Bronchial epithelial cell (primary cell): ENCODE data around the gene ZMYND19. TPM values are rescaled to one million over a fixed set of nuclear protein-coding genes. Genes with fewer than 3 reads are reported as not detected.
A peak's percentile ranks its signal among the peaks of the same experiment; 100 is the strongest.
"Not testable (repeated sequence)": the region's sequence is repeated elsewhere in the genome, so short reads cannot be mapped to it uniquely, and the experiment has no call there.

ENCODE experiments used
- DNase-seq: peaks from one replicate; pipeline ENCODE4 v3.0.0-alpha.2; 2010; ENCODE audit warnings: low read depth
- FAIRE-seq: peaks from 2 replicates; lab custom pipeline; 2011; peaks lifted over from hg19 to GRCh38; lab: Jason Lieb, UNC
- H3K27me3 ChIP-seq: 2 replicates; pipeline ENCODE4 v1.5.1; 2011; ENCODE audit warnings: low read length; ENCODE audit not compliant: control insufficient read depth, insufficient read depth
- H3K36me3 ChIP-seq: 2 replicates; pipeline ENCODE4 v1.5.1; 2011; ENCODE audit warnings: low read length; ENCODE audit not compliant: control insufficient read depth, insufficient read depth
- H3K4me3 ChIP-seq: 2 replicates; pipeline ENCODE4 v1.5.1; 2011; ENCODE audit warnings: mild to moderate bottlenecking, low read depth, low read length, control low read depth
- CTCF ChIP-seq: IDR thresholded peaks from 2 replicates; pipeline ENCODE4 v1.5.1; 2011; ENCODE audit warnings: mild to moderate bottlenecking, moderate library complexity, low read length, control low read depth, inconsistent platforms; ENCODE audit not compliant: insufficient read depth, severe bottlenecking
- total RNA-seq: library from RNA; depleted of rRNA; stranded (reverse); fragments of >200 nt; gene quantifications from 2 replicates; pipeline ENCODE4 v1.2.1, GENCODE V29; 2014

Gene ZMYND19
- total RNA-seq, 1 donor from 2014 or later, result 34.2 TPM

GRCh38 chr9:137552022-137552768 is 38.1 kb downstream of the ZMYND19 start:
- no peaks in the 10 kb centered on the region for H3K27me3 ChIP-seq

GRCh38 chr9:137551264-137552021 is 38.9 kb downstream of the ZMYND19 start, which contains the start of gene MRPL41:
Gene MRPL41, plus strand, starts transcription at chr9:137551879. Its CDS starts 203 bp downstream, at chr9:137552082.
- Histone ChIP-seq H3K36me3 (peaks cover 6% of the 10 kb centered on the region), H3K27me3 (no peaks in the 10 kb centered on the region), H3K4me3 (peak within 1 kb of the TSS; percentile 84)
- peak; percentile 51 for TF ChIP-seq CTCF
- FAIRE-seq (no peak), DNase-seq (peak; percentile 66)

More at GRCh38 chr9:137552022-137552768, 38.1 kb downstream of the ZMYND19 start:
- FAIRE-seq (no peak), DNase-seq (peak; percentile 10)
- TF ChIP-seq CTCF, result no peak
- peak overlapping the region; percentile 84 for H3K4me3 ChIP-seq
- peaks cover 9% of the 10 kb centered on the region for H3K36me3 ChIP-seq

GRCh38 chr9:137550958-137551263 is 39.4 kb downstream of the ZMYND19 start:
- not testable (repeated sequence) for DNase-seq, H3K27me3 ChIP-seq, H3K36me3 ChIP-seq, FAIRE-seq
- H3K4me3 ChIP-seq, result peak overlapping the region; percentile 59

GRCh38 chr9:137550231-137550621 is 40.1 kb downstream of the ZMYND19 start, which contains the start of gene PNPLA7:
Gene PNPLA7, minus strand, starts transcription at chr9:137550402. Its CDS starts 205 bp downstream, at chr9:137550197.
- no peak for TF ChIP-seq CTCF
- peak; percentile 63 for DNase-seq
- H3K27me3 ChIP-seq, result no peaks in the 10 kb centered on the region
- peaks cover 6% of the 10 kb centered on the region for H3K36me3 ChIP-seq
- no peak for FAIRE-seq
- peak within 1 kb of the TSS; percentile 59 for H3K4me3 ChIP-seq

- Histone ChIP-seq H3K4me3 (no peak overlapping the region), H3K36me3 (no peaks in the 10 kb centered on the region), H3K27me3 (peaks cover 2% of the 10 kb centered on the region)
- TF ChIP-seq CTCF, result no peak
- FAIRE-seq, result no peak
- DNase-seq, result no peak
Measured at GRCh38 chr9:137547687-137548543, 42.4 kb downstream of the ZMYND19 start.
